ENCODE data around the gene WNT3A. TPM values are rescaled to one million over a fixed set of nuclear protein-coding genes. Genes with fewer than 3 reads are reported as not detected.
"Not testable (repeated sequence)": the region's sequence is repeated elsewhere in the genome, so short reads cannot be mapped to it uniquely, and the experiment has no call there.

Gene WNT3A
- total RNA-seq, 1 experiment from 2014 or later: 1.0 TPM

DNA sequence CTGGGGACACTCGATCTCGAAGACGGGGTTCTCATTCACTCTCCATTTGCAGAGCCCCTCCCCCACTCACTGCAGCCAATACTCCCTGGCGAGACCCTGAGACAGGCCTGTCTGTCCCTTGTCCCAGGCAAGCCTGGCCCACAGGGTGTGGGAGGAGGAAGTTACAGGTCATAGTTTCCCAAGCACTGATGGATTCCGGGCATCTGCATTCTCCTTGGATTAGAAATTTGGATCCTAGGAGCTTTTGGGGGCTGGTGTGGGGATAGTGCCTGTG is 11.3 kb downstream of the WNT3A start:
- Histone ChIP-seq H3K4me3 (ENCODE audit: low read length) (no peak overlapping the region), H3K9me3 (ENCODE audit: low read length) (no peaks in the 10 kb centered on the region), H3K9me2 (replicated peaks; ENCODE audit: low read length) (no peaks in the 10 kb centered on the region), H2AFZ (ENCODE audit: low read length) (no peak overlapping the region), H3K9ac (ENCODE audit: low read length) (no peak overlapping the region), H3K27ac (ENCODE audit: low read length) (no peak overlapping the region), H3K36me3 (ENCODE audit: low read depth, low read length) (no peaks in the 10 kb centered on the region), H3K27me3 (ENCODE audit: low read length) (no peaks in the 10 kb centered on the region), H3K79me2 (ENCODE audit: low read length) (no peaks in the 10 kb centered on the region), H3K4me2 (ENCODE audit: low read length) (no peak overlapping the region), H3F3A (ENCODE audit: low read length, unreplicated experiment) (no peaks in the 10 kb centered on the region), H3K4me1 (ENCODE audit: insufficient read depth, low read length) (peaks cover 14% of the 10 kb centered on the region), H4K20me1 (ENCODE audit: low read length) (no peaks in the 10 kb centered on the region)
- DNase-seq (no peak), ATAC-seq (no peak)
- ChIA-PET POLR2A (ENCODE audit: unreplicated experiment) (no interaction called here), CTCF (interaction anchor here (0.9 kb wide), 1 partner anchor 19 kb away, joined by 6 read pairs; no protein-coding TSS in a partner anchor)
- BruUV-seq (replicated peaks): no TSS peak
- TF ChIP-seq EZH2 (IDR thresholded peaks at IDR 0.05; ENCODE audit: low read length, unreplicated experiment) (no peak), EZH2phosphoT487 (IDR thresholded peaks at IDR 0.05; ENCODE audit: borderline replicate concordance, low read length) (no peak)
- TF ChIP-seq, protein P1, sequence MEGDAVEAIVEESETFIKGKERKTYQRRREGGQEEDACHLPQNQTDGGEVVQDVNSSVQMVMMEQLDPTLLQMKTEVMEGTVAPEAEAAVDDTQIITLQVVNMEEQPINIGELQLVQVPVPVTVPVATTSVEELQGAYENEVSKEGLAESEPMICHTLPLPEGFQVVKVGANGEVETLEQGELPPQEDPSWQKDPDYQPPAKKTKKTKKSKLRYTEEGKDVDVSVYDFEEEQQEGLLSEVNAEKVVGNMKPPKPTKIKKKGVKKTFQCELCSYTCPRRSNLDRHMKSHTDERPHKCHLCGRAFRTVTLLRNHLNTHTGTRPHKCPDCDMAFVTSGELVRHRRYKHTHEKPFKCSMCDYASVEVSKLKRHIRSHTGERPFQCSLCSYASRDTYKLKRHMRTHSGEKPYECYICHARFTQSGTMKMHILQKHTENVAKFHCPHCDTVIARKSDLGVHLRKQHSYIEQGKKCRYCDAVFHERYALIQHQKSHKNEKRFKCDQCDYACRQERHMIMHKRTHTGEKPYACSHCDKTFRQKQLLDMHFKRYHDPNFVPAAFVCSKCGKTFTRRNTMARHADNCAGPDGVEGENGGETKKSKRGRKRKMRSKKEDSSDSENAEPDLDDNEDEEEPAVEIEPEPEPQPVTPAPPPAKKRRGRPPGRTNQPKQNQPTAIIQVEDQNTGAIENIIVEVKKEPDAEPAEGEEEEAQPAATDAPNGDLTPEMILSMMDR (conservative IDR thresholded peaks at IDR 0.05; ENCODE audit: low read depth, low read length): no peak
- intact Hi-C loops (cut with micrococcal nuclease): no loop called here

DNA sequence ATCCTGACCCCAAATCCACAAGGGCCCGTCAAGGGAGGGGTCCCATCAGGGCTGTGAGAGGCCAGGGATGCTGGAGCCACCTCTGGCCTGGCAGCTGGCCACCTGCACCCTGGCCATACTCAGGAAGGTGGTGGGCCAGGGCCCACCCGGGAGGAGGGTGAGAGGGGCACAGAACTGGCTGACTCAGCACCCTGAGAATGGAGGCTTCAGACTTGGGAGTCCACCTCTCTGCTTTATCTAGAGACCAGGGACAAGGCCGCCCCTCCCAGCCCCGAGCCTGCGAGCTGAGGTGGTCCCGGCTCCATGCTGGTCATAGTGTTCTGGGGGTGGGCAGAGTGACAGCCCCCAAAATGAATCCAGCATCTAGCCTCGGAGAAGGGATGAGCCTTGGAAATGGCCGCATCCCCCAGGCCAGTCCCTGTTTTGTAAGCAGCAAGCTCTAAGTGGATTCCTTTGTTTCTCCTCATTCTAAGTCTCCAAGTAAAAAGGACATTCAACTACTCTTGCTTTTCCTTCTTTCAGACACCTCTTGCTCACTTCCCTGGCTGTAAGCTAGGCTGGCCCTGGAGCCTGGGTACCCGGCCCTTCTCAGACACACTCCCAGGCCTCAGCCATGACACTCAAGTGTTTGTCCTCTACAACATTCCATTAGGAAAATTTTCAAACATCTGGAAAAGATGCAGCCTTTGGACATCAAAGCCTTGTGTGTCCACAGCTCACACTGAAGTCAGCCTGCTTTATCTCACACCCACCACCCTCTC is 12.3 kb downstream of the WNT3A start:
- BruUV-seq (replicated peaks): no TSS peak
- no peaks in the 10 kb centered on the region for H3F3A ChIP-seq (ENCODE audit: low read length, unreplicated experiment)
- H3K27ac ChIP-seq (ENCODE audit: low read length): no peak overlapping the region
- no peak for TF ChIP-seq EZH2 (IDR thresholded peaks at IDR 0.05; ENCODE audit: low read length, unreplicated experiment)
- no peak for TF ChIP-seq EZH2phosphoT487 (IDR thresholded peaks at IDR 0.05; ENCODE audit: borderline replicate concordance, low read length)
- TF ChIP-seq, protein P1 (conservative IDR thresholded peaks at IDR 0.05; ENCODE audit: low read depth, low read length): no peak
- intact Hi-C loops (cut with micrococcal nuclease): no loop called here
- no peaks in the 10 kb centered on the region for H3K9me3 ChIP-seq (ENCODE audit: low read length)
- no peak overlapping the region for H3K9ac ChIP-seq (ENCODE audit: low read length)
- H3K4me2 ChIP-seq (ENCODE audit: low read length): no peak overlapping the region
- POLR2A ChIA-PET (ENCODE audit: unreplicated experiment): no interaction called here
- ATAC-seq (no peak), DNase-seq (no peak)
- H3K27me3 ChIP-seq (ENCODE audit: low read length): peaks cover 5% of the 10 kb centered on the region; the same call in 1 of the 2 replicates
- CTCF ChIA-PET: interaction anchor here (0.9 kb wide), 1 partner anchor 20 kb away, joined by 6 read pairs; no protein-coding TSS in a partner anchor
- H3K4me3 ChIP-seq (ENCODE audit: low read length): no peak overlapping the region
- no peak overlapping the region for H2AFZ ChIP-seq (ENCODE audit: low read length)
- no peaks in the 10 kb centered on the region for H3K36me3 ChIP-seq (ENCODE audit: low read depth, low read length)
- H3K79me2 ChIP-seq (ENCODE audit: low read length): no peaks in the 10 kb centered on the region
- H3K9me2 ChIP-seq (replicated peaks; ENCODE audit: low read length): no peaks in the 10 kb centered on the region
- H4K20me1 ChIP-seq (ENCODE audit: low read length): no peaks in the 10 kb centered on the region
- H3K4me1 ChIP-seq (ENCODE audit: insufficient read depth, low read length): peaks cover 8% of the 10 kb centered on the region

DNA sequence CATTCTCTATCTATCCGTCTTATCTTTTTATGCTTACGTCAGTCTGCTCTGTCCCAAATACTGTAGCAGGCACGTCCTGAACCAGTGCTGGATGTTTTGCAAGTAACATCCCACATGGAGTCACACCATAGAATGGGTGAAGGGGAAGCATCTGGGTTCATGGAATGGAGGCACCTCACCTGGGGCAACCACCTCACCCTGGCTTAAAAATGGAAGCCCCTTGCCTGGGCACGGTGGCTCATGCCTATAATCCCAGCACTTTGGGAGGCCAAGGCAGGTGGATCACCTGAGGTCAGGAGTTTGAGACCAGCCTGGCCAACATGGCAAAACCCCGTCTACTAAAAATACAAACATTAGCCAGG is 12.9 kb downstream of the WNT3A start:
- H2AFZ ChIP-seq (ENCODE audit: low read length); H3K9me3 ChIP-seq (ENCODE audit: low read length); H3K27me3 ChIP-seq (ENCODE audit: low read length); H3K27ac ChIP-seq (ENCODE audit: low read length); H3K79me2 ChIP-seq (ENCODE audit: low read length); ATAC-seq; DNase-seq; intact Hi-C loops (cut with micrococcal nuclease); H3K4me1 ChIP-seq (ENCODE audit: insufficient read depth, low read length); H3K4me3 ChIP-seq (ENCODE audit: low read length); H3K4me2 ChIP-seq (ENCODE audit: low read length); H3K9ac ChIP-seq (ENCODE audit: low read length); H3K9me2 ChIP-seq (replicated peaks; ENCODE audit: low read length); H4K20me1 ChIP-seq (ENCODE audit: low read length); H3F3A ChIP-seq (ENCODE audit: low read length, unreplicated experiment); BruUV-seq (replicated peaks); CTCF ChIA-PET; POLR2A ChIA-PET (ENCODE audit: unreplicated experiment); H3K36me3 ChIP-seq (ENCODE audit: low read depth, low read length): not testable (repeated sequence)

Data from PC-3 (cell line).